Ectodermal cell (in vitro differentiated cells): ENCODE measurements around the gene SEL1L2.

ENCODE experiments used
- H3K27ac ChIP-seq: 2 replicates; pipeline ENCODE4 v1.7.0; 2013; ENCODE audit warnings: mild to moderate bottlenecking, low read depth, low read length; ENCODE audit not compliant: insufficient read depth, poor library complexity, severe bottlenecking
- H3K27me3 ChIP-seq: 2 replicates; pipeline ENCODE4 v1.7.0; 2013; ENCODE audit warnings: mild to moderate bottlenecking, low read length; ENCODE audit not compliant: insufficient read depth, control insufficient read depth, poor library complexity, severe bottlenecking
- H3K36me3 ChIP-seq: one replicate; pipeline ENCODE4 v1.7.0; 2013; ENCODE audit warnings: low read length; ENCODE audit not compliant: control insufficient read depth, insufficient read depth
- H3K4me1 ChIP-seq: one replicate; pipeline ENCODE4 v1.7.0; 2013; ENCODE audit warnings: low read length; ENCODE audit not compliant: control insufficient read depth, insufficient read depth
- H3K4me3 ChIP-seq: 2 replicates; pipeline ENCODE4 v1.7.0; 2013; ENCODE audit warnings: low read depth, low read length, control low read depth; ENCODE audit not compliant: insufficient read depth
- H3K9me3 ChIP-seq: 2 replicates; pipeline ENCODE4 v1.7.0; 2013; ENCODE audit warnings: mild to moderate bottlenecking, low read length, moderate library complexity; ENCODE audit not compliant: control insufficient read depth
- WGBS, 2 experiments: methylation state at CpG; one replicate each; pipeline ENCODE4 v1.1.7; 2013; ENCODE audit warnings: missing lambda C conversion rate in 2 of 2; 5-methylcytosine and 5-hydroxymethylcytosine counted together

The SEL1L2 gene

GRCh38 chr20:13809855-13810254, 180.6 kb downstream of the SEL1L2 start:
- no peaks in the 10 kb centered on the region for H3K4me1 ChIP-seq
- H3K27ac ChIP-seq: no peak overlapping the region
- 95 to 96% methylated on average over 3 of the region's 3 CpGs for WGBS, 2 experiments
- no peak overlapping the region for H3K4me3 ChIP-seq
- no peaks in the 10 kb centered on the region for H3K27me3 ChIP-seq
- no peaks in the 10 kb centered on the region for H3K9me3 ChIP-seq
- peaks cover 9% of the 10 kb centered on the region for H3K36me3 ChIP-seq

GRCh38 chr20:13809373-13809772, 181.0 kb downstream of the SEL1L2 start:
- Histone ChIP-seq H3K9me3 (no peaks in the 10 kb centered on the region), H3K27me3 (no peaks in the 10 kb centered on the region), H3K36me3 (peaks cover 7% of the 10 kb centered on the region), H3K4me1 (no peaks in the 10 kb centered on the region), H3K4me3 (no peak overlapping the region), H3K27ac (no peak overlapping the region)
- 89 to 92% methylated on average over 2 of the region's 2 CpGs for WGBS, 2 experiments

- Histone ChIP-seq H3K27ac (no peak overlapping the region), H3K9me3 (no peaks in the 10 kb centered on the region), H3K4me3 (no peak overlapping the region), H3K27me3 (no peaks in the 10 kb centered on the region), H3K4me1 (no peaks in the 10 kb centered on the region), H3K36me3 (peaks cover 14% of the 10 kb centered on the region)
- 93 to 94% methylated on average over 7 of the region's 7 CpGs for WGBS, 2 experiments
Observed at GRCh38 chr20:13800728-13801134, 189.7 kb downstream of the SEL1L2 start.

GRCh38 chr20:13799974-13800373, 190.4 kb downstream of the SEL1L2 start:
- Histone ChIP-seq H3K36me3 (peaks cover 21% of the 10 kb centered on the region), H3K27me3 (no peaks in the 10 kb centered on the region), H3K4me3 (no peak overlapping the region), H3K27ac (no peak overlapping the region), H3K9me3 (no peaks in the 10 kb centered on the region), H3K4me1 (no peaks in the 10 kb centered on the region)
- 90 to 100% methylated on average over 2 of the region's 2 CpGs for WGBS, 2 experiments
